OCI-M2 (cell line): ENCODE measurements around the gene SRPK1.

Experiments
- DNase-seq: peaks from one replicate; lab custom pipeline; 2025; ENCODE audit not compliant: unreplicated experiment; lab: John Stamatoyannopoulos, UW

The SRPK1 gene

GRCh38 chr6:35903679-35904078 lies 17.2 kb downstream of the SRPK1 start:
- no peak for DNase-seq

GRCh38 chr6:35900448-35900847 lies 20.4 kb downstream of the SRPK1 start:
- DNase-seq, result no peak

DNA sequence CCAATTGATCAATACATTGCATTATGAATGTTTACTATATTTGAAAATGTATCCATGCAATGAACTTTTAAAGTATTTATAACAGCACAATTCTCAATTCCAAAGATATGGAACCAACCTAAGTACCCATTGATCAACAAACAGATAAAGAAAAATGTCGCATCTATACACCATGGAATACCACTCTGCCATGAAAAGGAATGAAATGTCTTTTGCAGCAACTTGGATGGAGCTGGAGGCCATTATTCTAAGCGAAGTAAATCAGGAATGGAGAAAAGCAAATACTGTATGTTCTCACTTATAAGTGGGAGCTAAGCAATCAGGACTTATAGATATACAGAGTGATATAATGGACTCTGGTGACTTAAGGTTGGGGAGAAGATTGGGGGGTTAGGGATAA lies 22.9 kb downstream of the SRPK1 start:
- no peak for DNase-seq

DNA sequence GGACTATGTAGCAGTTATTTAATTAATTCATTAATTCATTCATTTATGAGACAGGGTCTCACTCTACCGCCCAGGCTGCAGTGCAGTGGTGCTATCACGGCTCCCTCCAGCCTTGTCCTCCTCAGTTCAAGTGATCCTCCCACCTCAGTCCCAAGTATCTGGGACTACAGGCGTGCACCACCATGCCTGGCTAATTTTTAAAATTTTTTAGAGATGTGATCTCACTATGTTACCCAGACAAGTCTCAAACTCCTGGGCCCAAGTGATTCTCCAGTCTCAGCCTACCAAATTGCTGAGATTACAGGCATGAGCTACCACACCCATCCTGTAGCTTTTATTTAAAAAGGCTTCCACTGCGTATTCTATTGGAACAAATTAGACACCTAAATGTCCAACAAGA lies 23.4 kb downstream of the SRPK1 start:
- DNase-seq, result no peak

GRCh38 chr6:35897036-35897435 lies 23.9 kb downstream of the SRPK1 start:
- DNase-seq, result no peak

- DNase-seq, result no peak
Observed at GRCh38 chr6:35896228-35896627, 24.7 kb downstream of the SRPK1 start.

DNA sequence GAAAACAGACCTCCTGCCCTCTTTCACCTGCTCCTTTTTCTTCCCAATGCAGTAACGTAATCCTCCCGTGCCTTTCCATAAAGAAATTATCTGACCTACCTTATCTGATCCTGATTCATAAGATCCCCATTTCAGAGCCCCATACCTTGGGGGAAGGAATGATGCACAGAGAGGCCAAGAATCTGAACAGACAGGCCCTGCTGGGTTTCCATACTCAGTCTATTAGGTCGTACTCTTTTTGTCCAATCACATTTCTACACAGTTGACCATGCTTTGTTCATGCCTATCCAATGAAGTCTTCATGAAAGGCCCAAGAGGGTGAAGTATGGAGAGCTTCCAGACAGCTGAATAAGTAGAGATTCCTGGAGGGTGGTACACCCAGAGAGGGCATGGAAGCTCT lies 25.3 kb downstream of the SRPK1 start:
- no peak for DNase-seq

DNA sequence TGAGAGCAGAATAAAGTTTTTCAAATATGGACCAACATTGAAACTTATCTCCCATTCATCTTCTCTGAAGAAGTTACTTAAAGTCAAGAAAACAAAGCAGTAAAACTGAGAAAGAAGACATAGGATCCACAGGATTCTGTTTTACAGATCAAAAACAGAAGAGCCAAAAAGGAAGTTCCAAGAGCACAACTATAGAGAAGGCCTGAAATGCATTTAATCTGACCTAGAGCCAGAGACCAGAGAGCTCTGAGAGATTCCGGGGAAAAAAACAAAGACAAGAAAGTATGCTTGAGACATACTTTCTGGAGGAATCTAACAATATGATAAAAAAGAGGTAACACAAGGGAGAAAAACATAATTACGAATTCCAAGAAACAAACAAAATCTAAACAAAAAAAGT lies 26.1 kb downstream of the SRPK1 start:
- no peak for DNase-seq

DNA sequence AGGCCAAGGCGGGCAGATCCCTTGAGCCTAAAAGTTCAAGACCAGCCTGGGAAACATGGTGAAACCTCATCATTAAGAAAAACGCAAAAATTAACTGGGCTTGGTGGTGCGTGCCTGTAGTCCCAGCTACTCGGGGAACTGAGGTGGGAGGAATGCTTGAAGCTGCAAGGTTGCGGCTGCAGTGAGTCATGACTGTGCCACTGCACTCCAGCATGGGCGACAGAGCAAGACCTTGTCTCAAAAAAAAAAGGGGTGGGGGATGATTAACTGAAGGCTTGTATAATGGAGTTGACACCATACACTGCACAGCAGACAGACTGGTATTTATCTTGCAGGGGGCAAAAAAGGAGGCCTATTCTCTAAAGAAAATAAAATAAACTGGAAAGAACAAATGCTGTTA lies 27.7 kb downstream of the SRPK1 start:
- DNase-seq, result no peak

- DNase-seq, result no peak
Observed at GRCh38 chr6:35892482-35892881, 28.4 kb downstream of the SRPK1 start.

- no peak for DNase-seq
Observed at GRCh38 chr6:35879151-35879550, 41.7 kb downstream of the SRPK1 start.

DNA sequence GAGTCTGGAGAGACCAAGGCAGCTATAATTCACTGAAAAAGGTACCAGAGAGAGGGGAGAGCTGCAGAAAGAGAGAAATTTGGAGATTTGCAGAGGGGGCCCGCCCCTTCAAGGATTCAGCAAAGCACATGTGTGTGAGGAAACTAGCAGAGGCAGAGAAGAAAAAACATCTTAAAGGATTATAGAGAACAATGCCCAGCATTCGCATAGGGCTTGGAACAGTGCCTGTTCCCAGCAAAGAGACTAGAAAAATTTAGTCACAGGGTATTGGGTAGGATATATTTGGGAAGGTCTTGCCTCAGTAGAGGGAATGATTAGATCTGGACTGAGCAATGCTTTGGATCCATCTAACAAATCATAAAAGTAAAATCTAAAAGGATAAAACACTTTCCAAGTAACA lies 44.0 kb downstream of the SRPK1 start:
- DNase-seq, result no peak

- no peak for DNase-seq
Observed at GRCh38 chr6:35874730-35875129, 46.2 kb downstream of the SRPK1 start.

GRCh38 chr6:35859367-35859766 lies 61.5 kb downstream of the SRPK1 start:
- no peak for DNase-seq

- no peak for DNase-seq
Observed at GRCh38 chr6:35857853-35858252, 63.0 kb downstream of the SRPK1 start.

DNA sequence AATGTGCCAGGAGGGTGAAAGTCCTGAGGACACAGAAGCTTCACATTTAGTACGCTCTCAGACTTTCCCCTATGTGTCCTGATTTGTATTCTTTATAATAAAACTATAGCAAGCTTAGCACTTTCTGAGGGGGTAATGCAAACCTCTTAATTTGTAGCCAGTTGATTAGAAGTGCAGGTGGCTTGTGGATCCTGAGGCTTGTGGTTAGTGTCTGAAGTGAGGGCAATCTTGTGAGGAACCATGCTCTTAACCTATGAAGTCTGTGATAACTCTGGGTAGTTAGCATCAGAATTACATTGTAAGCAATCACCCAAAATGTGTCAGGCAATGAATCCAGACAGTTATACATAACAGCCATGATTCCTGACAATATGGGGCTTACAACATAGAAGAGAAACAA lies 64.6 kb downstream of the SRPK1 start:
- no peak for DNase-seq

- DNase-seq, result no peak
Observed at GRCh38 chr6:35852994-35853393, 67.9 kb downstream of the SRPK1 start.

- no peak for DNase-seq
Observed at GRCh38 chr6:35850208-35850607, 70.7 kb downstream of the SRPK1 start.

- DNase-seq, result no peak
Observed at GRCh38 chr6:35844290-35844689, 76.6 kb downstream of the SRPK1 start.

DNA sequence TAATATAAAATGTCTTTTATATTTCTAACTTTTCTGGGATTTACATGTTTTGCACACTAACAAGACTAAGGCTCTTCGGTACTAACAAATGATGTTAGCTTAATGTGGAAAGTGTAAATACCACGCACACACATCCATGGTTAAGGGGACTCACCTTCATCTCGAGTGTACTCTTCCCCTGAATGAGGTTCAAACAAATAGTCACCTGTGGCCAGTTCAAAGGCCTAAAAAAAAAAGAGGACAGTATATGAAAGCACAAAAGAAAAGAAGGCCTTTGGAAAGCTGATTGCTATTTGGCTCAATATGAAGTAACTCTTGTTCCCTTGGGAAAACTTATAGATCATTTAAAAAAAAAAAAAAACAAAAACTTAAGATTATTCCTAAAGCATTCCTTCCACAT lies 78.5 kb downstream of the SRPK1 start:
- DNase-seq, result no peak

DNA sequence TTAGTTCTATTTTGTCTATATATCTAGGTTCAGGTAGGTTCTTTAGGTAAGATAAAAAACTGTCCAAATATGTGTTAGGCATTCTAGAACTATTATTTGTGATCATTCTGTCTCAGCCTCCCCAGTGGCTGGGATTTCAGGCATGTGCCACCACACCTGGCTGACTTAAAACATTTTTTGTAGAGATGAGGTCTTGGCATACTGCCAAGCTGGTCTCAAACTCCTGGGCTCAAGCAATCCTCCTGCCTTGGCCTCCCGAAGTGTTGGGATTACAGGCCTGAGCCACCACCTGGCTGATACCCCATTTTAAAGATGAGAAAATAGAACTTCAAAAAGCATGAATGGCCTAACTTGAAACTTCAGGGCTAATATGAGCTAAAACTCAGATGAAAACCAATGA lies 81.9 kb downstream of the SRPK1 start:
- no peak for DNase-seq

DNA sequence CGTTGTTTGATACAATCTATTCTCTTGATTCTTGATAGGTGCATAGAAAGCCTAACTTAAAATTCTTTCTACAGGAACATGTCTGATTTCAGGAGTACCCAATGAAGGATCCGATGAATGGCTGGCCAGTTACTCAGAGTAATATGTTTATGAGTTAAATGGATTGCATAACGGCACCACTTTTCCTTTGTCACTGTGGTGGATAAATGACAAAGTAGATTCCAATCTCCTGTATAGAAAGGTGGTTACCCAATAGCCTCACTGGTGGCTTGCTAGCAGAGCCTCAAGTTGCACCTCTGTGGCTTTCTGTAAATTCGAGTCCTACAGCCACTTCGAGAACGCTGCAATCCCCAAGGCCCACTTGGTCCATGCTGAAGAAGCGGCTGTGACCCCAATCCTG lies 87.4 kb downstream of the SRPK1 start:
- no peak for DNase-seq

GRCh38 chr6:35831257-35832007 lies 89.5 kb downstream of the SRPK1 start:
- DNase-seq, result no peak
